DND-41 (cell line): ENCODE data around the gene LPGAT1.

ENCODE experiments used
- ATAC-seq: fragments of 200-7000 bp; cut with Tn5 transposase; 3 replicates; pipeline ENCODE4 v1.9.1; 2021; ENCODE audit warnings: low read depth; ENCODE audit not compliant: insufficient read depth
- DNase-seq: peaks from one replicate; pipeline ENCODE4 v3.0.0-alpha.2; 2020
- H2AFZ ChIP-seq: 2 replicates; pipeline ENCODE4 v1.6.0; 2012; ENCODE audit warnings: low read depth, low read length
- H3K27ac ChIP-seq: 2 replicates; pipeline ENCODE4 v1.5.1; 2012; ENCODE audit warnings: low read length, inconsistent platforms
- H3K27me3 ChIP-seq: fragments of 200-600 bp; sonication (generic); 2 replicates; pipeline ENCODE4 v1.6.0; 2012; ENCODE audit warnings: low read length, mild to moderate bottlenecking, inconsistent platforms; ENCODE audit not compliant: insufficient read depth, poor library complexity
- H3K36me3 ChIP-seq: 2 replicates; pipeline ENCODE4 v1.5.1; 2012; ENCODE audit warnings: low read length, inconsistent platforms; ENCODE audit not compliant: insufficient read depth
- H3K4me1 ChIP-seq: 2 replicates; pipeline ENCODE4 v1.5.1; 2012; ENCODE audit warnings: mild to moderate bottlenecking, low read length; ENCODE audit not compliant: insufficient read depth
- H3K4me2 ChIP-seq: 2 replicates; pipeline ENCODE4 v1.6.0; 2012; ENCODE audit warnings: mild to moderate bottlenecking, moderate library complexity, low read length, inconsistent platforms; ENCODE audit not compliant: insufficient read depth
- H3K4me3 ChIP-seq, 2 experiments: fragments of 200-600 bp in 1 of 2; shearing (Covaris generic) in 1 of 2; 2 replicates each; pipeline ENCODE4 v1.5.1; 2012 to 2016; ENCODE audit warnings: inconsistent platforms in 2 of 2, low read length in 2 of 2, mild to moderate bottlenecking in 2 of 2, low read depth in 1 of 2, moderate library complexity in 1 of 2
- H3K79me2 ChIP-seq: 2 replicates; pipeline ENCODE4 v1.6.0; 2012; ENCODE audit warnings: low read length, inconsistent platforms; ENCODE audit not compliant: insufficient read depth
- H3K9ac ChIP-seq: 2 replicates; pipeline ENCODE4 v1.6.0; 2012; ENCODE audit warnings: low read depth, mild to moderate bottlenecking, inconsistent platforms, low read length, moderate library complexity
- H3K9me3 ChIP-seq: 2 replicates; pipeline ENCODE4 v1.5.1; 2012; ENCODE audit warnings: low read length, moderate library complexity, mild to moderate bottlenecking, inconsistent platforms; ENCODE audit not compliant: insufficient read depth, severe bottlenecking
- H4K20me1 ChIP-seq: 2 replicates; pipeline ENCODE4 v1.6.0; 2012; ENCODE audit warnings: low read length; ENCODE audit not compliant: insufficient read depth
- EZH2 ChIP-seq: IDR thresholded peaks from 3 replicates; pipeline ENCODE4 v1.6.1; 2012; ENCODE audit warnings: borderline replicate concordance, low read depth, mild to moderate bottlenecking, moderate library complexity, low read length, inconsistent platforms; ENCODE audit not compliant: severe bottlenecking
- TF ChIP-seq, protein P1 (sequence below): IDR thresholded peaks from 2 replicates; pipeline ENCODE4 v1.5.1; 2012; ENCODE audit warnings: borderline replicate concordance, low read length, moderate library complexity, mild to moderate bottlenecking; ENCODE audit not compliant: poor library complexity, severe bottlenecking; ENCODE audit errors: extremely low read depth

LPGAT1 gene, protein sequence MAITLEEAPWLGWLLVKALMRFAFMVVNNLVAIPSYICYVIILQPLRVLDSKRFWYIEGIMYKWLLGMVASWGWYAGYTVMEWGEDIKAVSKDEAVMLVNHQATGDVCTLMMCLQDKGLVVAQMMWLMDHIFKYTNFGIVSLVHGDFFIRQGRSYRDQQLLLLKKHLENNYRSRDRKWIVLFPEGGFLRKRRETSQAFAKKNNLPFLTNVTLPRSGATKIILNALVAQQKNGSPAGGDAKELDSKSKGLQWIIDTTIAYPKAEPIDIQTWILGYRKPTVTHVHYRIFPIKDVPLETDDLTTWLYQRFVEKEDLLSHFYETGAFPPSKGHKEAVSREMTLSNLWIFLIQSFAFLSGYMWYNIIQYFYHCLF

DNA sequence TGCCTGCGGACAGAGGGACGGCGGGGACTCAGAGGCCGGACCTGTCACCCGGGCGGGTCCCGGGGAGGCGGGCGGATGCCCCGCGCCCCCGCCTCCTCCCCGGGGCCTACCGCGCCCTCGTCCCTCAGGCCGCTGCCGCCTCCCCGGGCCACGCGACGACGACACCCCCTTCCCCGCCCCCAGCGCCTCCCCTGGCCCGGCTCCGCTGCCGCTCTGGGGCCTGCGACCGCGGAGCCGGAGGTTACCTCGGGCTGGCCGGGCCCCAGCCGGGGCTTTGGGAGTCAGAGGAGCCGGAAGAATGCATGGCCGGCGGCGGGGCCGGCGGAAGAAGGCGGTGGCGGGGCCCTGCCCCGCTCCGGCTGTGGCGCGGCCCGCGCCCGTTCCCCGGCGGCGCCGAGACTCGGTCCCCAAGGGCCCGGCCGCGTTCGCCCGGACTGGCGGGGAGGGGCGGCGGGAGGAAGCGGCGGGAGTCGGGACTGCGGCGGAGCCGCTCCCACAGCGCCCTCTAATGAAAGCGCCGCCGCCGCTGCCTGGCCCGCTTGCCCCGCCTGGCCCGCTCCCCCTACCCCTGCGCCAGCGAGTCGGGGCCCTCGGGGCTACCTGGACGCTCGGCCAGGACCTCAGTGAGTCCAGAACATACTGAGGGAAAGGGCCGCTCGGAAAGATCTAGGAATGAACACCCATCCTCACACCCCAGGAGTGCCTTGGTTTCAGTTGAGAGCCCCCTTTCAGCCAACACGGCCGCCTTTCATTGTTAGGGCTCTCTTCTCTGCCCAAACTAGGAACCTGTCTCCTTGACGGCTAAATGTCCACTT, at the start of gene LPGAT1:
LPGAT1 (minus strand) TSS at position 436 of the 815 bp plus-strand sequence. CDS start 1,467 bp downstream, outside the sequence.
- Histone ChIP-seq H3K27me3 (no peaks in the 10 kb centered on the region), H3K27ac (peak within 1 kb of the TSS; percentile 58; the same call in 1 of the 2 replicates), H4K20me1 (no peaks in the 10 kb centered on the region), H2AFZ (peak within 1 kb of the TSS; percentile 87), H3K79me2 (no peaks in the 10 kb centered on the region), H3K4me2 (peak within 1 kb of the TSS; percentile 77), H3K4me1 (peaks cover 44% of the 10 kb centered on the region), H3K4me3 (peak within 1 kb of the TSS; percentile 17 to 75; a peak in 3 of 4 replicates), H3K9me3 (no peaks in the 10 kb centered on the region), H3K9ac (peak within 1 kb of the TSS; percentile 81), H3K36me3 (peaks cover 3% of the 10 kb centered on the region; the same call in 1 of the 2 replicates)
- ATAC-seq (peak; percentile 79), DNase-seq (peak; percentile 59)
- TF ChIP-seq, protein P1, sequence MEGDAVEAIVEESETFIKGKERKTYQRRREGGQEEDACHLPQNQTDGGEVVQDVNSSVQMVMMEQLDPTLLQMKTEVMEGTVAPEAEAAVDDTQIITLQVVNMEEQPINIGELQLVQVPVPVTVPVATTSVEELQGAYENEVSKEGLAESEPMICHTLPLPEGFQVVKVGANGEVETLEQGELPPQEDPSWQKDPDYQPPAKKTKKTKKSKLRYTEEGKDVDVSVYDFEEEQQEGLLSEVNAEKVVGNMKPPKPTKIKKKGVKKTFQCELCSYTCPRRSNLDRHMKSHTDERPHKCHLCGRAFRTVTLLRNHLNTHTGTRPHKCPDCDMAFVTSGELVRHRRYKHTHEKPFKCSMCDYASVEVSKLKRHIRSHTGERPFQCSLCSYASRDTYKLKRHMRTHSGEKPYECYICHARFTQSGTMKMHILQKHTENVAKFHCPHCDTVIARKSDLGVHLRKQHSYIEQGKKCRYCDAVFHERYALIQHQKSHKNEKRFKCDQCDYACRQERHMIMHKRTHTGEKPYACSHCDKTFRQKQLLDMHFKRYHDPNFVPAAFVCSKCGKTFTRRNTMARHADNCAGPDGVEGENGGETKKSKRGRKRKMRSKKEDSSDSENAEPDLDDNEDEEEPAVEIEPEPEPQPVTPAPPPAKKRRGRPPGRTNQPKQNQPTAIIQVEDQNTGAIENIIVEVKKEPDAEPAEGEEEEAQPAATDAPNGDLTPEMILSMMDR, result peak; percentile 66
- TF ChIP-seq EZH2, result no peak

DNA sequence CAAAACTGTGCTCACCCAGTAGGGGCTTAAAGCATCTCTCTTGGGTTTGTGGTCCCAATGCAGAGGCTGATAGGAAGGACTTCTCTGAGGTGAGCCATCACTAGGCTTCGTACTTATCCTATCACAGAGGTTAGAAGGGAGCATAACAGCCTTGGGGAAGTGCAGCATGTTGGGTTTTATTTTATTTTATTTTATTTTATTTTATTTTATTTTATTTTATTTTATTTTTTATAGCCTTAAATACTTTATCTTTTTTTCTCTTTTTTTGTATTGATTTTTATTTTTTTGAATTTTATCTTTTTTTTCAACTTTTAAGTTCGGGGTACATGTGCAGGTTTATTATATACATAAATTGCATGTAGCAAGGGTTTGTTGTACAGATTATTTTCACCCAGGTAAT, 48.9 kb upstream of the LPGAT1 start:
- Histone ChIP-seq H3K27me3 (no peaks in the 10 kb centered on the region), H3K79me2 (no peaks in the 10 kb centered on the region), H3K9me3 (no peaks in the 10 kb centered on the region), H3K36me3 (no peaks in the 10 kb centered on the region), H3K4me1 (no peaks in the 10 kb centered on the region), H3K27ac (no peak overlapping the region), H3K4me3 (no peak overlapping the region), H3K9ac (no peak overlapping the region), H4K20me1 (no peaks in the 10 kb centered on the region), H2AFZ (no peak overlapping the region), H3K4me2 (no peak overlapping the region)
- no peak for DNase-seq
- no peak for ATAC-seq
- TF ChIP-seq, protein P1, result no peak
- no peak for TF ChIP-seq EZH2

DNA sequence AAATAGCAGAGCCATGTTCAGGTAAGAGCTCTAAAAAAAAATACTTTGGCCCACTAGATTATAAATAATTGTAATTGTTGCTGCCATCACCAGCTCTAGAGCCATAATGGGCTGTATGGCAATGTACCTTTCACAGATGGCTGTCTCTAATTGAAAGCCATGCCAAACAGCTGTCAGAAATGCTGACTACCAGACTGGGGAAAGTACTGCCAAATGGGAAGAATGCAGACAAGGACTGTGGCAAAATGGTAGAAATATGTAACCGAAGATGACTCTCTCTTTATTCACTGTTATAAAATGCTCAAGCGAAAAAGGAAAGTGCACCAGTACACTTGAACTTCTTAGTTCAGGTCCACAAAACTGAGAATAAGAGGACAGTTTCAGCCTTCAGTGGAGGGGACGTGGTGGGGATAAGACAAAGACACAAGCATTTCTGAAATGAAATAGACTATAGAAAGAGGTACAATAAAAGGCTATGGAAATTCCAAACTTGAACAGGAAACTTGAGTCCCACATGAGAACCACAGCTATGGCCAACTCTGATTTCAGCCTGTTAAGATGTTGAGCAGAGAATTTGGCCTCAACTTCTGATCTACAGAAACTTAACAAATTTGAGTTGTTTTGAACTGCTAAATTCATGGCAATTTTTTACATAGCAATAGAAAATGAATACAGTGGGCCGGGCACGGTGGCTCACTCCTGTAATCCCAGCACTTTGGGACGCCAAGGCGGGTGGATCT, 46.5 kb upstream of the LPGAT1 start:
- ATAC-seq (no peak), DNase-seq (no peak)
- TF ChIP-seq, protein P1, result no peak
- TF ChIP-seq EZH2, result no peak
- Histone ChIP-seq H2AFZ (no peak overlapping the region), H3K4me1 (no peaks in the 10 kb centered on the region), H3K36me3 (no peaks in the 10 kb centered on the region), H3K9ac (no peak overlapping the region), H4K20me1 (no peaks in the 10 kb centered on the region), H3K9me3 (no peaks in the 10 kb centered on the region), H3K4me3 (no peak overlapping the region), H3K4me2 (no peak overlapping the region), H3K79me2 (no peaks in the 10 kb centered on the region), H3K27ac (no peak overlapping the region), H3K27me3 (no peaks in the 10 kb centered on the region)
